ENCODE results near the gene FOXO3. TPM values are rescaled to one million over a fixed set of nuclear protein-coding genes. Genes with fewer than 3 reads are reported as not detected.

FOXO3 gene
- total and polyA plus RNA-seq, 2 of the 13 experiments (the other 11 are each of a cell fraction or from before 2014, with no cell fraction given) = 16.0 to 22.5 TPM

- no peak overlapping the region for H3K4me2 ChIP-seq (ENCODE audit: low read depth, low read length)
- peaks cover 0 to 2% of the 10 kb centered on the region in 2 experiments; a peak in 1 of 5 replicates for H3K36me3 ChIP-seq (replicated peaks in 1 of 2; ENCODE audit: control insufficient read depth in 1 of 2, insufficient read depth in 2 of 2, low read length in 2 of 2)
- ChIA-PET POLR2A (no interaction called here), CTCF (ENCODE audit: low intra/inter-chr PET ratio, low total read pairs) (no interaction called here)
- H3K27ac ChIP-seq (ENCODE audit: extremely low read length, insufficient read depth, low read length) = no peak overlapping the region
- no peak overlapping the region for H3K4me3 ChIP-seq (replicated peaks in 1 of 3; ENCODE audit: insufficient read depth in 1 of 3, low read depth in 2 of 3, low read length in 3 of 3)
- no TSS peak for BruUV-seq (replicated peaks)
- no peak for FAIRE-seq
- intact Hi-C loops (cut with micrococcal nuclease; ENCODE audit: unreplicated experiment) (no loop called here), in situ Hi-C loops (cut with HindIII; ENCODE audit: extremely low pct_ligation_motif_present, low pct_unique_long_range_greater_than_20kb) (no loop called here)
- H3K27me3 ChIP-seq (ENCODE audit: control insufficient read depth in 1 of 2, insufficient read depth in 2 of 2, low read length in 2 of 2) = no peaks in the 10 kb centered on the region
- WGBS (ENCODE audit: low lambda C conversion rate) = 90% methylated on average over 2 of the region's 2 CpGs
- H3K9ac ChIP-seq (ENCODE audit: insufficient read depth, low read depth, low read length) = no peak overlapping the region
- no peak overlapping the region for H2AFZ ChIP-seq (ENCODE audit: low read length)
- H3K9me3 ChIP-seq (ENCODE audit: low read length) = no peaks in the 10 kb centered on the region
- ATAC-seq = no peak
- H3K4me1 ChIP-seq (ENCODE audit: insufficient read depth, low read length) = peaks cover 20% of the 10 kb centered on the region
- DNase-seq (ENCODE audit: low spot score) = no peak
- peaks cover 63% of the 10 kb centered on the region for H3K79me2 ChIP-seq (ENCODE audit: insufficient read depth, low read length)
- peaks cover 46% of the 10 kb centered on the region for H4K20me1 ChIP-seq (ENCODE audit: insufficient read depth, low read length)
- TF ChIP-seq, protein P1, sequence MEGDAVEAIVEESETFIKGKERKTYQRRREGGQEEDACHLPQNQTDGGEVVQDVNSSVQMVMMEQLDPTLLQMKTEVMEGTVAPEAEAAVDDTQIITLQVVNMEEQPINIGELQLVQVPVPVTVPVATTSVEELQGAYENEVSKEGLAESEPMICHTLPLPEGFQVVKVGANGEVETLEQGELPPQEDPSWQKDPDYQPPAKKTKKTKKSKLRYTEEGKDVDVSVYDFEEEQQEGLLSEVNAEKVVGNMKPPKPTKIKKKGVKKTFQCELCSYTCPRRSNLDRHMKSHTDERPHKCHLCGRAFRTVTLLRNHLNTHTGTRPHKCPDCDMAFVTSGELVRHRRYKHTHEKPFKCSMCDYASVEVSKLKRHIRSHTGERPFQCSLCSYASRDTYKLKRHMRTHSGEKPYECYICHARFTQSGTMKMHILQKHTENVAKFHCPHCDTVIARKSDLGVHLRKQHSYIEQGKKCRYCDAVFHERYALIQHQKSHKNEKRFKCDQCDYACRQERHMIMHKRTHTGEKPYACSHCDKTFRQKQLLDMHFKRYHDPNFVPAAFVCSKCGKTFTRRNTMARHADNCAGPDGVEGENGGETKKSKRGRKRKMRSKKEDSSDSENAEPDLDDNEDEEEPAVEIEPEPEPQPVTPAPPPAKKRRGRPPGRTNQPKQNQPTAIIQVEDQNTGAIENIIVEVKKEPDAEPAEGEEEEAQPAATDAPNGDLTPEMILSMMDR (CRISPR knock-in tag; IDR thresholded peaks at IDR 0.05) = no peak
- no peak for TF ChIP-seq ZFP82 (CRISPR knock-in tag; IDR thresholded peaks at IDR 0.05; ENCODE audit: borderline replicate concordance)
- no peak for TF ChIP-seq NFAT5 (CRISPR knock-in tag; IDR thresholded peaks at IDR 0.05)
- TF ChIP-seq RCOR2 (CRISPR knock-in tag; IDR thresholded peaks at IDR 0.05) = no peak
- TF ChIP-seq PHF8 (CRISPR knock-in tag; IDR thresholded peaks at IDR 0.05) = no peak
- TF ChIP-seq ZNF710 (CRISPR knock-in tag; IDR thresholded peaks at IDR 0.05; ENCODE audit: borderline replicate concordance) = no peak
- TF ChIP-seq MYC (CRISPR knock-in tag; IDR thresholded peaks at IDR 0.05; ENCODE audit: borderline replicate concordance) = no peak
- no peak for TF ChIP-seq ZNF282 (IDR thresholded peaks at IDR 0.05; ENCODE audit: partially characterized antibody)
- TF ChIP-seq ZNF687 (CRISPR knock-in tag; IDR thresholded peaks at IDR 0.05) = no peak
- no peak for TF ChIP-seq SP140L (CRISPR knock-in tag; IDR thresholded peaks at IDR 0.05; ENCODE audit: borderline replicate concordance)
- TF ChIP-seq TP53 (CRISPR knock-in tag; conservative IDR thresholded peaks at IDR 0.05) = no peak
These were observed 78.3 kb downstream of the FOXO3 start for GRCh38 chr6:108638993-108639392.
